HUES64 (cell line): Measurements from ENCODE around the gene NFKBIB.
"Not testable (repeated sequence)": the region's sequence is repeated elsewhere in the genome, so short reads cannot be mapped to it uniquely, and the experiment has no call there.

Source experiments
- H3K27ac ChIP-seq: 2 replicates; pipeline ENCODE4 v1.7.0; 2013; ENCODE audit warnings: low read depth, low read length, inconsistent platforms
- H3K27me3 ChIP-seq: 2 replicates; pipeline ENCODE4 v1.6.1; 2013; ENCODE audit warnings: mild to moderate bottlenecking, low read length; ENCODE audit not compliant: insufficient read depth
- H3K36me3 ChIP-seq: 2 replicates; pipeline ENCODE4 v1.6.1; 2013; ENCODE audit warnings: mild to moderate bottlenecking, low read length; ENCODE audit not compliant: insufficient read depth
- H3K4me1 ChIP-seq: 2 replicates; pipeline ENCODE4 v1.6.1; 2013; ENCODE audit warnings: mild to moderate bottlenecking, low read length, moderate library complexity; ENCODE audit not compliant: insufficient read depth
- H3K4me3 ChIP-seq: 2 replicates; pipeline ENCODE4 v1.5.1; 2013; ENCODE audit warnings: mild to moderate bottlenecking, low read length, moderate library complexity
- H3K9ac ChIP-seq: 2 replicates; pipeline ENCODE4 v1.6.1; 2013; ENCODE audit warnings: mild to moderate bottlenecking, low read depth, low read length
- H3K9me3 ChIP-seq: 2 replicates; pipeline ENCODE4 v1.6.1; 2013; ENCODE audit warnings: low read depth, low read length; ENCODE audit not compliant: insufficient read depth
- WGBS: fragments of 150-250, 120-280 bp; methylation state at CpG from one replicate; pipeline ENCODE4 v1.1.7; 2013; ENCODE audit warnings: missing lambda C conversion rate; 5-methylcytosine and 5-hydroxymethylcytosine counted together

Gene NFKBIB

GRCh38 chr19:38878575-38879399, 21.0 kb upstream of the NFKBIB start:
- Histone ChIP-seq H3K27ac (no peak overlapping the region), H3K4me3 (no peak overlapping the region), H3K27me3 (no peaks in the 10 kb centered on the region), H3K9me3 (no peaks in the 10 kb centered on the region), H3K36me3 (no peaks in the 10 kb centered on the region), H3K4me1 (peaks cover 10% of the 10 kb centered on the region; the same call in 1 of the 2 replicates), H3K9ac (no peak overlapping the region)
- 92% methylated on average over 16 of the region's 16 CpGs for WGBS

- Histone ChIP-seq H3K27ac (no peak overlapping the region), H3K9ac (no peak overlapping the region), H3K27me3 (no peaks in the 10 kb centered on the region), H3K4me1 (peaks cover 10% of the 10 kb centered on the region; the same call in 1 of the 2 replicates), H3K36me3 (no peaks in the 10 kb centered on the region), H3K9me3 (no peaks in the 10 kb centered on the region), H3K4me3 (no peak overlapping the region)
- 91% methylated on average over 11 of the region's 11 CpGs for WGBS
These were observed 20.4 kb upstream of the NFKBIB start for GRCh38 chr19:38879400-38879751.

- H3K9me3 ChIP-seq, result no peaks in the 10 kb centered on the region
- no peak overlapping the region for H3K27ac ChIP-seq
- peaks cover 10% of the 10 kb centered on the region; the same call in 1 of the 2 replicates for H3K4me1 ChIP-seq
- H3K9ac ChIP-seq, result no peak overlapping the region
- no peaks in the 10 kb centered on the region for H3K36me3 ChIP-seq
- no peaks in the 10 kb centered on the region for H3K27me3 ChIP-seq
- 88% methylated on average over 19 of the region's 19 CpGs for WGBS
- no peak overlapping the region for H3K4me3 ChIP-seq
These were observed 19.5 kb upstream of the NFKBIB start for GRCh38 chr19:38880076-38880881.

GRCh38 chr19:38880882-38881609, 18.7 kb upstream of the NFKBIB start:
- Histone ChIP-seq H3K27ac (no peak overlapping the region), H3K27me3 (no peaks in the 10 kb centered on the region), H3K4me1 (peaks cover 10% of the 10 kb centered on the region; the same call in 1 of the 2 replicates), H3K9me3 (no peaks in the 10 kb centered on the region), H3K9ac (no peak overlapping the region), H3K36me3 (no peaks in the 10 kb centered on the region), H3K4me3 (no peak overlapping the region)
- WGBS, result 89% methylated on average over 18 of the region's 19 CpGs

- H3K27me3 ChIP-seq, result no peaks in the 10 kb centered on the region
- H3K27ac ChIP-seq, result no peak overlapping the region
- no peak overlapping the region for H3K9ac ChIP-seq
- WGBS, result 92% methylated on average over 9 of the region's 9 CpGs
- H3K4me3 ChIP-seq, result no peak overlapping the region
- peaks cover 4% of the 10 kb centered on the region; the same call in 1 of the 2 replicates for H3K4me1 ChIP-seq
- H3K36me3 ChIP-seq, result no peaks in the 10 kb centered on the region
- H3K9me3 ChIP-seq, result no peaks in the 10 kb centered on the region
These were observed 16.5 kb upstream of the NFKBIB start for GRCh38 chr19:38883286-38883685.

- H3K27me3 ChIP-seq, H3K36me3 ChIP-seq, H3K9me3 ChIP-seq, H3K4me1 ChIP-seq, H3K4me3 ChIP-seq, H3K27ac ChIP-seq, H3K9ac ChIP-seq: not testable (repeated sequence)
- 89% methylated on average over 3 of the region's 3 CpGs for WGBS
These were observed 15.1 kb upstream of the NFKBIB start for GRCh38 chr19:38884691-38885090.

GRCh38 chr19:38888876-38889275, 10.9 kb upstream of the NFKBIB start:
- Histone ChIP-seq H3K27me3 (no peaks in the 10 kb centered on the region), H3K9ac (no peak overlapping the region), H3K9me3 (no peaks in the 10 kb centered on the region), H3K4me1 (no peaks in the 10 kb centered on the region), H3K36me3 (no peaks in the 10 kb centered on the region), H3K4me3 (no peak overlapping the region), H3K27ac (no peak overlapping the region)
- 93% methylated on average over 17 of the region's 17 CpGs for WGBS

- no peaks in the 10 kb centered on the region for H3K27me3 ChIP-seq
- no peak overlapping the region for H3K4me3 ChIP-seq
- no peaks in the 10 kb centered on the region for H3K36me3 ChIP-seq
- H3K9ac ChIP-seq, result no peak overlapping the region
- no peak overlapping the region for H3K27ac ChIP-seq
- H3K9me3 ChIP-seq, result no peaks in the 10 kb centered on the region
- WGBS, result 93% methylated on average over 7 of the region's 8 CpGs
- no peaks in the 10 kb centered on the region for H3K4me1 ChIP-seq
These were observed 10.0 kb upstream of the NFKBIB start for GRCh38 chr19:38889803-38890202.

- Histone ChIP-seq H3K4me3 (no peak overlapping the region), H3K9ac (no peak overlapping the region), H3K4me1 (no peaks in the 10 kb centered on the region), H3K27ac (no peak overlapping the region), H3K27me3 (no peaks in the 10 kb centered on the region), H3K36me3 (no peaks in the 10 kb centered on the region), H3K9me3 (no peaks in the 10 kb centered on the region)
These were observed 9.1 kb upstream of the NFKBIB start for GRCh38 chr19:38890686-38891085.

GRCh38 chr19:38891771-38892170, 8.0 kb upstream of the NFKBIB start:
- H3K9me3 ChIP-seq, result no peaks in the 10 kb centered on the region
- WGBS, result 91% methylated on average over 6 of the region's 6 CpGs
- no peaks in the 10 kb centered on the region for H3K27me3 ChIP-seq
- H3K4me3 ChIP-seq, result no peak overlapping the region
- H3K4me1 ChIP-seq, result no peaks in the 10 kb centered on the region
- H3K36me3 ChIP-seq, result no peaks in the 10 kb centered on the region
- H3K9ac ChIP-seq, result no peak overlapping the region
- no peak overlapping the region for H3K27ac ChIP-seq

GRCh38 chr19:38892841-38893240, 6.9 kb upstream of the NFKBIB start:
- no peak overlapping the region for H3K4me3 ChIP-seq
- H3K9ac ChIP-seq, result no peak overlapping the region
- no peak overlapping the region for H3K27ac ChIP-seq
- H3K9me3 ChIP-seq, result no peaks in the 10 kb centered on the region
- 92% methylated on average over 5 of the region's 5 CpGs for WGBS
- H3K27me3 ChIP-seq, result no peaks in the 10 kb centered on the region
- no peaks in the 10 kb centered on the region for H3K4me1 ChIP-seq
- H3K36me3 ChIP-seq, result no peaks in the 10 kb centered on the region
